ENCODE data around the gene KCNH2.

- TF ChIP-seq CTCF (IDR thresholded peaks at IDR 0.05; ENCODE audit: low read depth, low read length) (no peak), MAX (IDR thresholded peaks at IDR 0.05; ENCODE audit: low read depth, low read length) (no peak; the same call in none of the 2 replicates), POLR2A (IDR thresholded peaks at IDR 0.05; ENCODE audit: extremely low read depth, insufficient read length) (no peak)
Observed at GRCh38 chr7:151018421-151019129, 40.5 kb upstream of the KCNH2 start.
